PC-3 (cell line): Measurements from ENCODE around the gene BCKDHB.

Source experiments
- EZH2 ChIP-seq: fragments of 300-600 bp; sonication (generic); IDR thresholded peaks from one replicate; pipeline ENCODE4 v1.6.1; 2017; ENCODE audit warnings: antibody characterized with exemption, mild to moderate bottlenecking, low read length; ENCODE audit not compliant: unreplicated experiment
- EZH2phosphoT487 ChIP-seq: fragments of 300-600 bp; sonication (generic); IDR thresholded peaks from 2 replicates; pipeline ENCODE4 v1.6.1; 2018; ENCODE audit warnings: mild to moderate bottlenecking, antibody characterized with exemption, low read length, borderline replicate concordance
- TF ChIP-seq, protein P1 (sequence below): fragments of 300-600 bp; sonication (generic); conservative IDR thresholded peaks from 2 replicates; pipeline ENCODE4 v1.5.1; 2017; ENCODE audit warnings: antibody characterized with exemption, low read depth, mild to moderate bottlenecking, low read length

DNA sequence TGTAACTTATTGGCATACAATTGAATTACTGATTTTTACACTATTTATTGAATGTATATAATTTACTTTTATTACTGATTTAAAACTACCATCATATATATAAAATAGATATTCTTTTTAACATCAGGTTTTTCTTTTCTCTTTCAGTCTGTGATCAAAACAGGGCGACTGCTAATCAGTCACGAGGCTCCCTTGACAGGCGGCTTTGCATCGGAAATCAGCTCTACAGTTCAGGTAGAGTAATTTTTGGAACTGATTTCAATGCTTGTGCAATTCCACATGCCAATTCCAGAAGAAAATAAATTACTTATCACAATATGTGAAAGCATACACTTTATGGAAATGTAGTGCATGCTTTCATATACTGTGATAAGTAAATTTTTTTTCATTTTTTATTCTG lies 166.5 kb downstream of the BCKDHB start:
- TF ChIP-seq, protein P1, sequence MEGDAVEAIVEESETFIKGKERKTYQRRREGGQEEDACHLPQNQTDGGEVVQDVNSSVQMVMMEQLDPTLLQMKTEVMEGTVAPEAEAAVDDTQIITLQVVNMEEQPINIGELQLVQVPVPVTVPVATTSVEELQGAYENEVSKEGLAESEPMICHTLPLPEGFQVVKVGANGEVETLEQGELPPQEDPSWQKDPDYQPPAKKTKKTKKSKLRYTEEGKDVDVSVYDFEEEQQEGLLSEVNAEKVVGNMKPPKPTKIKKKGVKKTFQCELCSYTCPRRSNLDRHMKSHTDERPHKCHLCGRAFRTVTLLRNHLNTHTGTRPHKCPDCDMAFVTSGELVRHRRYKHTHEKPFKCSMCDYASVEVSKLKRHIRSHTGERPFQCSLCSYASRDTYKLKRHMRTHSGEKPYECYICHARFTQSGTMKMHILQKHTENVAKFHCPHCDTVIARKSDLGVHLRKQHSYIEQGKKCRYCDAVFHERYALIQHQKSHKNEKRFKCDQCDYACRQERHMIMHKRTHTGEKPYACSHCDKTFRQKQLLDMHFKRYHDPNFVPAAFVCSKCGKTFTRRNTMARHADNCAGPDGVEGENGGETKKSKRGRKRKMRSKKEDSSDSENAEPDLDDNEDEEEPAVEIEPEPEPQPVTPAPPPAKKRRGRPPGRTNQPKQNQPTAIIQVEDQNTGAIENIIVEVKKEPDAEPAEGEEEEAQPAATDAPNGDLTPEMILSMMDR: no peak
- no peak for TF ChIP-seq EZH2
- TF ChIP-seq EZH2phosphoT487: no peak
